SK-N-SH (cell line): ENCODE measurements around the gene ATP2B3. TPM values are rescaled to one million over a fixed set of nuclear protein-coding genes. Genes with fewer than 3 reads are reported as not detected.

Experiments
- CTCF ChIA-PET: fragments of 300-600, 350-600 bp; formaldehyde crosslinking; extraction: SDS; loops from one replicate; lab custom pipeline; 2021; lab: Yijun Ruan, JAX
- POLR2A ChIA-PET: fragments of 350-600 bp; sonication (Branson Sonifier 250); formaldehyde crosslinking; extraction: SDS; loops from one replicate; lab custom pipeline; 2020; ENCODE audit warnings: antibody characterized with exemption, inconsistent platforms; lab: Yijun Ruan, JAX
- DNase-seq: peaks from one replicate; pipeline ENCODE4 v3.0.0; 2012
- H2AFZ ChIP-seq: fragments of 200-600 bp; sonication (generic); 2 replicates; pipeline ENCODE4 v1.8.1; 2016; ENCODE audit warnings: antibody characterized with exemption, mild to moderate bottlenecking, low read depth
- H3F3A ChIP-seq: fragments of 200-600 bp; sonication (generic); replicated peaks from 2 replicates; pipeline ENCODE3; 2016; ENCODE audit warnings: antibody characterized with exemption, mild to moderate bottlenecking; ENCODE audit not compliant: insufficient read depth
- H3K27ac ChIP-seq, 2 experiments: fragments of 200-500 bp in 1 of 2; fragments of 200-600 bp in 1 of 2; sonication (Bioruptor generic) in 1 of 2; sonication (generic), shearing (Covaris generic) in 1 of 2; 2 replicates each; pipeline versions ENCODE4 v1.5.1 to v1.6.1; 2014 to 2016; ENCODE audit warnings: low read depth in 2 of 2, inconsistent platforms in 1 of 2, low read length in 1 of 2, mild to moderate bottlenecking in 1 of 2, mixed read lengths in 1 of 2
- H3K27me3 ChIP-seq: fragments of 200-600 bp; sonication (generic), shearing (Covaris generic); 2 replicates; pipeline ENCODE4 v1.6.1; 2016; ENCODE audit warnings: mixed run types; ENCODE audit not compliant: insufficient read depth
- H3K36me3 ChIP-seq, 2 experiments: fragments of 200-500 bp in 1 of 2; fragments of 200-600 bp in 1 of 2; sonication (Bioruptor generic) in 1 of 2; sonication (generic) in 1 of 2; replicated peaks in 1 of 2; 2 replicates each; pipeline versions ENCODE3 to v1.5.1; 2014 to 2016; ENCODE audit warnings: low read length in 1 of 2, mild to moderate bottlenecking in 1 of 2; ENCODE audit not compliant: insufficient read depth in 2 of 2, control insufficient read depth in 1 of 2
- H3K4me1 ChIP-seq, 2 experiments: fragments of 200-500 bp in 1 of 2; fragments of 200-600 bp in 1 of 2; sonication (Bioruptor generic) in 1 of 2; sonication (generic), shearing (Covaris generic) in 1 of 2; 2 replicates each; pipeline versions ENCODE4 v1.5.1 to v1.6.1; 2014 to 2016; ENCODE audit warnings: low read depth in 1 of 2, low read length in 1 of 2, mixed run types in 1 of 2; ENCODE audit not compliant: insufficient read depth in 2 of 2, control insufficient read depth in 1 of 2
- H3K4me2 ChIP-seq: fragments of 200-600 bp; sonication (generic), shearing (Covaris generic); 2 replicates; pipeline ENCODE4 v1.6.1; 2017; ENCODE audit warnings: mixed run types
- H3K4me3 ChIP-seq, 2 experiments: fragments of 200-500 bp in 1 of 2; fragments of 200-600 bp in 1 of 2; sonication (Bioruptor generic) in 1 of 2; sonication (generic), shearing (Covaris generic) in 1 of 2; 2 replicates each; pipeline versions ENCODE4 v1.5.1 to v1.8.1; 2014 to 2016; ENCODE audit warnings: low read depth in 2 of 2, inconsistent platforms in 1 of 2, low read length in 1 of 2, mild to moderate bottlenecking in 1 of 2, mixed read lengths in 1 of 2, moderate library complexity in 1 of 2
- H3K79me2 ChIP-seq: fragments of 200-600 bp; sonication (generic); 2 replicates; pipeline ENCODE4 v1.8.1; 2017; ENCODE audit warnings: mild to moderate bottlenecking; ENCODE audit not compliant: insufficient read depth
- H3K9ac ChIP-seq: fragments of 200-600 bp; sonication (generic); 2 replicates; pipeline ENCODE4 v1.6.1; 2017; ENCODE audit warnings: mixed run types
- H3K9me2 ChIP-seq: fragments of 200-600 bp; sonication (generic); 2 replicates; pipeline ENCODE4 v1.6.1; 2017; ENCODE audit warnings: mixed run types
- H3K9me3 ChIP-seq: fragments of 200-600 bp; sonication (generic); 2 replicates; pipeline ENCODE4 v1.6.1; 2017; ENCODE audit warnings: mixed run types, mild to moderate bottlenecking, moderate library complexity
- H4K20me1 ChIP-seq: fragments of 200-600 bp; sonication (generic); 2 replicates; pipeline ENCODE4 v1.6.1; 2017; ENCODE audit warnings: mild to moderate bottlenecking, mixed run types; ENCODE audit not compliant: insufficient read depth
- CHD2 ChIP-seq: fragments of 150-350 bp; IDR thresholded peaks from 2 replicates; pipeline ENCODE4 v1.6.1; 2018; ENCODE audit warnings: low read length; ENCODE audit not compliant: partially characterized antibody
- CTCF ChIP-seq: fragments of 200-600 bp; sonication (generic); IDR thresholded peaks from 2 replicates; pipeline ENCODE4 v1.6.1; 2017; ENCODE audit warnings: antibody characterized with exemption, mild to moderate bottlenecking, moderate library complexity
- ELF1 ChIP-seq: IDR thresholded peaks from 2 replicates; pipeline ENCODE4 v1.4.0; 2012
- EZH2phosphoT487 ChIP-seq: fragments of 200-600 bp; sonication (generic); IDR thresholded peaks from 2 replicates; pipeline ENCODE4 v1.6.1; 2017; ENCODE audit warnings: low read depth, mixed run types, mild to moderate bottlenecking, antibody characterized with exemption, moderate library complexity, borderline replicate concordance
- GABPA ChIP-seq: IDR thresholded peaks from 2 replicates; pipeline ENCODE4 v1.4.0; 2012; ENCODE audit warnings: low read depth, mild to moderate bottlenecking
- MAX ChIP-seq: IDR thresholded peaks from 2 replicates; pipeline ENCODE4 v1.4.0; 2012; ENCODE audit warnings: low read depth
- NFIC ChIP-seq: IDR thresholded peaks from 2 replicates; pipeline ENCODE4 v1.4.0; 2012; ENCODE audit warnings: borderline replicate concordance
- NRF1 ChIP-seq: IDR thresholded peaks from 2 replicates; pipeline ENCODE4 v1.6.1; 2012; ENCODE audit warnings: low read depth, mild to moderate bottlenecking, low read length
- POLR2AphosphoS5 ChIP-seq: IDR thresholded peaks from 2 replicates; pipeline ENCODE4 v1.6.1; 2012; ENCODE audit warnings: low read depth, low read length
- RAD21 ChIP-seq: IDR thresholded peaks from 2 replicates; pipeline ENCODE4 v1.6.1; 2012; ENCODE audit warnings: mild to moderate bottlenecking, low read length
- RCOR1 ChIP-seq: fragments of 150-350 bp; IDR thresholded peaks from 2 replicates; pipeline ENCODE4 v1.6.1; 2017; ENCODE audit warnings: antibody characterized with exemption, low read length
- RXRA ChIP-seq: IDR thresholded peaks from 2 replicates; pipeline ENCODE4 v1.4.0; 2012; ENCODE audit warnings: low read depth, mild to moderate bottlenecking, borderline replicate concordance
- TAF1 ChIP-seq: IDR thresholded peaks from 2 replicates; pipeline ENCODE4 v1.6.1; 2012; ENCODE audit warnings: low read depth, mild to moderate bottlenecking, low read length, moderate library complexity, borderline replicate concordance
- TCF12 ChIP-seq: IDR thresholded peaks from 2 replicates; pipeline ENCODE4 v1.4.0; 2012
- TEAD4 ChIP-seq: IDR thresholded peaks from 2 replicates; pipeline ENCODE4 v1.4.0; 2012; ENCODE audit warnings: mild to moderate bottlenecking, borderline replicate concordance; ENCODE audit not compliant: insufficient read depth
- YY1 ChIP-seq: IDR thresholded peaks from 2 replicates; pipeline ENCODE4 v1.4.0; 2012; ENCODE audit warnings: low read depth, mild to moderate bottlenecking
- ZBTB33 ChIP-seq: IDR thresholded peaks from 2 replicates; pipeline ENCODE4 v1.4.0; 2012; ENCODE audit warnings: low read depth, borderline replicate concordance
- WGBS: methylation state at CpG from one replicate; pipeline ENCODE4 v1.1.6; 2017; ENCODE audit warnings: low lambda C conversion rate; 5-methylcytosine and 5-hydroxymethylcytosine counted together
- polyA plus RNA-seq, 3 experiments: library from polyadenylated mRNA; depleted of rRNA; stranded (reverse); fragments of >200 nt; gene quantifications; 2 replicates each; pipeline ENCODE4 v1.2.3, GENCODE V29; 2012

Gene ATP2B3
- polyA plus RNA-seq, 1 of the 3 experiments (the other 2 are of a cell fraction): 0.16 TPM

- WGBS: 67% methylated on average over 6 of the region's 10 CpGs
- H4K20me1 ChIP-seq: no peaks in the 10 kb centered on the region
- peak overlapping the region; percentile 28; the same call in 1 of the 2 replicates for H3K4me2 ChIP-seq
- no peak overlapping the region for H3K4me3 ChIP-seq
- TF ChIP-seq CHD2: no peak
- no peak for TF ChIP-seq NRF1
- no peak for TF ChIP-seq EZH2phosphoT487
- no peak for TF ChIP-seq CTCF
- no peak for TF ChIP-seq RXRA
- no peak for TF ChIP-seq TAF1
- TF ChIP-seq NFIC: no peak
- TF ChIP-seq TEAD4: no peak
- no peak for TF ChIP-seq MAX
- TF ChIP-seq RCOR1: no peak
- no peak for TF ChIP-seq ELF1
- TF ChIP-seq GABPA: no peak
- TF ChIP-seq POLR2AphosphoS5: no peak
- TF ChIP-seq RAD21: no peak
- TF ChIP-seq TCF12: no peak
- TF ChIP-seq YY1: no peak
- TF ChIP-seq ZBTB33: no peak
- no peaks in the 10 kb centered on the region for H3K36me3 ChIP-seq
- POLR2A ChIA-PET: interaction anchor here (0.6 to 2.4 kb wide), 4 partner anchors 14 to 400 kb away, joined by 3 to 13 read pairs (median 3); no protein-coding TSS in a partner anchor
- H2AFZ ChIP-seq: 0 out of 2 replicates have a peak overlapping the region, but pooled peaks have one; percentile 65
- CTCF ChIA-PET: interaction anchor here (1.5 to 7.0 kb wide), 5 partner anchors 11 to 31 kb away, joined by 3 to 70 read pairs (median 13); partner anchors contain the start of gene HAUS7
- H3K4me1 ChIP-seq: peaks cover 8 to 66% of the 10 kb centered on the region in 2 experiments; a peak in 2 of 4 replicates
- H3K27me3 ChIP-seq: no peaks in the 10 kb centered on the region
- no peak overlapping the region for H3K9ac ChIP-seq
- DNase-seq: peak; percentile 66
- peak overlapping the region in 1 of 2 experiments; percentile 77; a peak in 2 of 4 replicates for H3K27ac ChIP-seq
- H3F3A ChIP-seq: peaks cover 5% of the 10 kb centered on the region
- H3K9me3 ChIP-seq: no peaks in the 10 kb centered on the region
- no peaks in the 10 kb centered on the region for H3K79me2 ChIP-seq
- H3K9me2 ChIP-seq: no peaks in the 10 kb centered on the region
Measured at GRCh38 chrX:153491351-153491914, 26.0 kb upstream of the ATP2B3 start.
